Measurements from ENCODE around the gene MEGF8. TPM values are rescaled to one million over a fixed set of nuclear protein-coding genes. Genes with fewer than 3 reads are reported as not detected.
A peak's percentile ranks its signal among the peaks of the same experiment; 100 is the strongest.

The MEGF8 gene
- total and polyA plus RNA-seq, 2 of the 13 experiments (the other 11 are each of a cell fraction or from before 2014, with no cell fraction given) = 4.0 to 8.8 TPM

DNA sequence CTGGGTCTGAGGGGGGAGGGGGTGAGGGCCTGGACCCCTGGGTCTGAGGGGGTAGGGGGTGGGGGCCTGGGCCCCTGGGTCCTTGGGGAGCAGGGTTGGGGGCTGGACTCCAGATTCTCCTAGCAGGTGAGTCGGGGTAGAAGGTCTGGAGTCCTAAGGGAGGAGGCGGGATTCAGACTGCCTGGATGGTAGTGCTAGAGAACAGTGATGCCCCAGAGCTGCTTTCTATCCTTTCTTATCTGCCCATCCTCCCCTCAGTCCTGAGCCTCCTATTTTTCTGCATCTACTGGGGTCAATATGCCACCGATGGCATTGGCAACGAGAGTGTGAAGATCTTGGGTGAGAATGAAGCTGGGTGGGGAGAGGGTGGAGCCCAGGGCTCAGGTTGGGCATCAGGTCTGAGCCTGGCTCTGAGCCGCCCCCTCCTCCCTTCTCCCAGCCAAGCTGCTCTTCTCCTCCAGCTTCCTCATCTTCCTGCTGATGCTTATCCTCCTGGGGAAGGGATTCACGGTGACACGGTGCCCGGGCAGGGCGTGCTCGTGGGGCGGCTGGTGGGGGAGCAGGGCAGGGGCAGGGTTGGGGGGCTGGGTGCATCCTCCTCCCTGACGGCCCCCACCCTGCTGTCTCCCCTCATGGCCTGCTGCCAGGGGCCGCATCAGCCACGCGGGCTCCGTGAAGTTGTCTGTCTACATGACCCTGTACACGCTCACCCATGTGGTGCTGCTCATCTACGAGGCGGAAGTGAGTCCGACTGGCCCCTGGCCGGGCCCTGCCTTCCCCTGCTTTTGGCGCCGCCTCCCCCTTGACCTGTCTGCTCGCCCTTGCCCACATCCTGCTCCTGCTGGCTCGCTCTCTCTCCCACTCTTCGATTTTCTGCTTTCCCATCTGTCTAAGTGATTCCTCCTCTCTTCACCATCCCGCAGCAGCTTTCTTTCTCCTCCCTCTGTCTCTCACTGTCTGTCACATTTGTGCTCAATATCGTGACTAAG, 8.9 kb upstream of the MEGF8 start (continued):
- no peak for TF ChIP-seq ZSCAN12 (CRISPR knock-in tag; IDR thresholded peaks at IDR 0.05)
- TF ChIP-seq, protein P1, sequence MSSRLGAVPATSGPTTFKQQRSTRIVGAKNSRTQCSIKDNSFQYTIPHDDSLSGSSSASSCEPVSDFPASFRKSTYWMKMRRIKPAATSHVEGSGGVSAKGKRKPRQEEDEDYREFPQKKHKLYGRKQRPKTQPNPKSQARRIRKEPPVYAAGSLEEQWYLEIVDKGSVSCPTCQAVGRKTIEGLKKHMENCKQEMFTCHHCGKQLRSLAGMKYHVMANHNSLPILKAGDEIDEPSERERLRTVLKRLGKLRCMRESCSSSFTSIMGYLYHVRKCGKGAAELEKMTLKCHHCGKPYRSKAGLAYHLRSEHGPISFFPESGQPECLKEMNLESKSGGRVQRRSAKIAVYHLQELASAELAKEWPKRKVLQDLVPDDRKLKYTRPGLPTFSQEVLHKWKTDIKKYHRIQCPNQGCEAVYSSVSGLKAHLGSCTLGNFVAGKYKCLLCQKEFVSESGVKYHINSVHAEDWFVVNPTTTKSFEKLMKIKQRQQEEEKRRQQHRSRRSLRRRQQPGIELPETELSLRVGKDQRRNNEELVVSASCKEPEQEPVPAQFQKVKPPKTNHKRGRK (CRISPR knock-in tag; IDR thresholded peaks at IDR 0.05) = no peak
- no peak for TF ChIP-seq ZNF253 (CRISPR knock-in tag; IDR thresholded peaks at IDR 0.05; ENCODE audit: borderline replicate concordance)
- no peak for TF ChIP-seq HNRNPUL1 (IDR thresholded peaks at IDR 0.05; ENCODE audit: low read depth, low read length)
- peak; percentile 58 for TF ChIP-seq SAP130 (CRISPR knock-in tag; IDR thresholded peaks at IDR 0.05; ENCODE audit: low read depth)
- TF ChIP-seq, protein P2, sequence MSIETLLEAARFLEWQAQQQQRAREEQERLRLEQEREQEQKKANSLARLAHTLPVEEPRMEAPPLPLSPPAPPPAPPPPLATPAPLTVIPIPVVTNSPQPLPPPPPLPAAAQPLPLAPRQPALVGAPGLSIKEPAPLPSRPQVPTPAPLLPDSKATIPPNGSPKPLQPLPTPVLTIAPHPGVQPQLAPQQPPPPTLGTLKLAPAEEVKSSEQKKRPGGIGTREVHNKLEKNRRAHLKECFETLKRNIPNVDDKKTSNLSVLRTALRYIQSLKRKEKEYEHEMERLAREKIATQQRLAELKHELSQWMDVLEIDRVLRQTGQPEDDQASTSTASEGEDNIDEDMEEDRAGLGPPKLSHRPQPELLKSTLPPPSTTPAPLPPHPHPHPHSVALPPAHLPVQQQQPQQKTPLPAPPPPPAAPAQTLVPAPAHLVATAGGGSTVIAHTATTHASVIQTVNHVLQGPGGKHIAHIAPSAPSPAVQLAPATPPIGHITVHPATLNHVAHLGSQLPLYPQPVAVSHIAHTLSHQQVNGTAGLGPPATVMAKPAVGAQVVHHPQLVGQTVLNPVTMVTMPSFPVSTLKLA (IDR thresholded peaks at IDR 0.05) = no peak
- TF ChIP-seq FLYWCH1 (CRISPR knock-in tag; IDR thresholded peaks at IDR 0.05) = no peak
- no peak for TF ChIP-seq HNRNPLL (IDR thresholded peaks at IDR 0.05; ENCODE audit: low read depth, low read length, poor library complexity, severe bottlenecking)
- TF ChIP-seq RBM39 (IDR thresholded peaks at IDR 0.05; ENCODE audit: low read depth, low read length, poor library complexity, severe bottlenecking) = no peak
- 0 out of 2 replicates have a peak, but pooled peaks have one; percentile 24 for TF ChIP-seq ZSCAN25 (CRISPR knock-in tag; IDR thresholded peaks at IDR 0.05)
- no peak for TF ChIP-seq ZNF772 (CRISPR knock-in tag; IDR thresholded peaks at IDR 0.05)
- TF ChIP-seq FOXO1 (CRISPR knock-in tag; IDR thresholded peaks at IDR 0.05) = 0 out of 2 replicates have a peak, but pooled peaks have one; percentile 9
- TF ChIP-seq, protein P3, sequence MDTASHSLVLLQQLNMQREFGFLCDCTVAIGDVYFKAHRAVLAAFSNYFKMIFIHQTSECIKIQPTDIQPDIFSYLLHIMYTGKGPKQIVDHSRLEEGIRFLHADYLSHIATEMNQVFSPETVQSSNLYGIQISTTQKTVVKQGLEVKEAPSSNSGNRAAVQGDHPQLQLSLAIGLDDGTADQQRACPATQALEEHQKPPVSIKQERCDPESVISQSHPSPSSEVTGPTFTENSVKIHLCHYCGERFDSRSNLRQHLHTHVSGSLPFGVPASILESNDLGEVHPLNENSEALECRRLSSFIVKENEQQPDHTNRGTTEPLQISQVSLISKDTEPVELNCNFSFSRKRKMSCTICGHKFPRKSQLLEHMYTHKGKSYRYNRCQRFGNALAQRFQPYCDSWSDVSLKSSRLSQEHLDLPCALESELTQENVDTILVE (CRISPR knock-in tag; IDR thresholded peaks at IDR 0.05) = no peak
- TF ChIP-seq BHLHE40 (IDR thresholded peaks at IDR 0.05; ENCODE audit: low read length) = no peak
- TF ChIP-seq, protein P4, sequence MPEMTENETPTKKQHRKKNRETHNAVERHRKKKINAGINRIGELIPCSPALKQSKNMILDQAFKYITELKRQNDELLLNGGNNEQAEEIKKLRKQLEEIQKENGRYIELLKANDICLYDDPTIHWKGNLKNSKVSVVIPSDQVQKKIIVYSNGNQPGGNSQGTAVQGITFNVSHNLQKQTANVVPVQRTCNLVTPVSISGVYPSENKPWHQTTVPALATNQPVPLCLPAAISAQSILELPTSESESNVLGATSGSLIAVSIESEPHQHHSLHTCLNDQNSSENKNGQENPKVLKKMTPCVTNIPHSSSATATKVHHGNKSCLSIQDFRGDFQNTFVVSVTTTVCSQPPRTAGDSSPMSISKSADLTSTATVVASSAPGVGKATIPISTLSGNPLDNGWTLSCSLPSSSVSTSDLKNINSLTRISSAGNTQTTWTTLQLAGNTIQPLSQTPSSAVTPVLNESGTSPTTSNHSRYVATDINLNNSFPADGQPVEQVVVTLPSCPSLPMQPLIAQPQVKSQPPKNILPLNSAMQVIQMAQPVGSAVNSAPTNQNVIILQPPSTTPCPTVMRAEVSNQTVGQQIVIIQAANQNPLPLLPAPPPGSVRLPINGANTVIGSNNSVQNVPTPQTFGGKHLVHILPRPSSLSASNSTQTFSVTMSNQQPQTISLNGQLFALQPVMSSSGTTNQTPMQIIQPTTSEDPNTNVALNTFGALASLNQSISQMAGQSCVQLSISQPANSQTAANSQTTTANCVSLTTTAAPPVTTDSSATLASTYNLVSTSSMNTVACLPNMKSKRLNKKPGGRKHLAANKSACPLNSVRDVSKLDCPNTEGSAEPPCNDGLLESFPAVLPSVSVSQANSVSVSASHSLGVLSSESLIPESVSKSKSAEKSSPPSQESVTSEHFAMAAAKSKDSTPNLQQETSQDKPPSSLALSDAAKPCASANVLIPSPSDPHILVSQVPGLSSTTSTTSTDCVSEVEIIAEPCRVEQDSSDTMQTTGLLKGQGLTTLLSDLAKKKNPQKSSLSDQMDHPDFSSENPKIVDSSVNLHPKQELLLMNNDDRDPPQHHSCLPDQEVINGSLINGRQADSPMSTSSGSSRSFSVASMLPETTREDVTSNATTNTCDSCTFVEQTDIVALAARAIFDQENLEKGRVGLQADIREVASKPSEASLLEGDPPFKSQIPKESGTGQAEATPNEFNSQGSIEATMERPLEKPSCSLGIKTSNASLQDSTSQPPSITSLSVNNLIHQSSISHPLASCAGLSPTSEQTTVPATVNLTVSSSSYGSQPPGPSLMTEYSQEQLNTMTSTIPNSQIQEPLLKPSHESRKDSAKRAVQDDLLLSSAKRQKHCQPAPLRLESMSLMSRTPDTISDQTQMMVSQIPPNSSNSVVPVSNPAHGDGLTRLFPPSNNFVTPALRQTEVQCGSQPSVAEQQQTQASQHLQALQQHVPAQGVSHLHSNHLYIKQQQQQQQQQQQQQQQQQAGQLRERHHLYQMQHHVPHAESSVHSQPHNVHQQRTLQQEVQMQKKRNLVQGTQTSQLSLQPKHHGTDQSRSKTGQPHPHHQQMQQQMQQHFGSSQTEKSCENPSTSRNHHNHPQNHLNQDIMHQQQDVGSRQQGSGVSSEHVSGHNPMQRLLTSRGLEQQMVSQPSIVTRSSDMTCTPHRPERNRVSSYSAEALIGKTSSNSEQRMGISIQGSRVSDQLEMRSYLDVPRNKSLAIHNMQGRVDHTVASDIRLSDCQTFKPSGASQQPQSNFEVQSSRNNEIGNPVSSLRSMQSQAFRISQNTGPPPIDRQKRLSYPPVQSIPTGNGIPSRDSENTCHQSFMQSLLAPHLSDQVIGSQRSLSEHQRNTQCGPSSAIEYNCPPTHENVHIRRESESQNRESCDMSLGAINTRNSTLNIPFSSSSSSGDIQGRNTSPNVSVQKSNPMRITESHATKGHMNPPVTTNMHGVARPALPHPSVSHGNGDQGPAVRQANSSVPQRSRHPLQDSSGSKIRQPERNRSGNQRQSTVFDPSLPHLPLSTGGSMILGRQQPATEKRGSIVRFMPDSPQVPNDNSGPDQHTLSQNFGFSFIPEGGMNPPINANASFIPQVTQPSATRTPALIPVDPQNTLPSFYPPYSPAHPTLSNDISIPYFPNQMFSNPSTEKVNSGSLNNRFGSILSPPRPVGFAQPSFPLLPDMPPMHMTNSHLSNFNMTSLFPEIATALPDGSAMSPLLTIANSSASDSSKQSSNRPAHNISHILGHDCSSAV (CRISPR knock-in tag; IDR thresholded peaks at IDR 0.05; ENCODE audit: borderline replicate concordance) = no peak
- TF ChIP-seq ZNF546 (CRISPR knock-in tag; conservative IDR thresholded peaks at IDR 0.05) = no peak
